ENCODE measurements around the gene CDH26.
"Not testable (repeated sequence)": the region's sequence is repeated elsewhere in the genome, so short reads cannot be mapped to it uniquely, and the experiment has no call there.

The CDH26 gene

GRCh38 chr20:60013296-60014139 lies 55.3 kb downstream of the CDH26 start:
- DNase-seq (ENCODE audit: low read depth in 2 of 2): no peak

GRCh38 chr20:60016406-60016805 lies 58.2 kb downstream of the CDH26 start:
- DNase-seq (ENCODE audit: low read depth in 2 of 2): no peak

- DNase-seq (ENCODE audit: low read depth in 2 of 2): no peak
Measured at GRCh38 chr20:60020251-60020650, 62.0 kb downstream of the CDH26 start.

- DNase-seq (ENCODE audit: low read depth in 2 of 2): no peak
Measured at GRCh38 chr20:60021104-60021503, 62.9 kb downstream of the CDH26 start.

- DNase-seq (ENCODE audit: low read depth in 2 of 2): no peak
Measured at GRCh38 chr20:60022849-60023248, 64.6 kb downstream of the CDH26 start.

GRCh38 chr20:60024245-60024644 lies 66.0 kb downstream of the CDH26 start:
- no peak for DNase-seq (ENCODE audit: low read depth in 2 of 2)

- no peak for DNase-seq (ENCODE audit: low read depth in 2 of 2)
Measured at GRCh38 chr20:60024801-60025200, 66.6 kb downstream of the CDH26 start.

GRCh38 chr20:60026010-60026409 lies 67.8 kb downstream of the CDH26 start:
- DNase-seq (ENCODE audit: low read depth in 2 of 2): no peak

GRCh38 chr20:60030471-60030870 lies 72.2 kb downstream of the CDH26 start:
- DNase-seq (ENCODE audit: low read depth in 2 of 2): no peak

- no peak for DNase-seq (ENCODE audit: low read depth in 2 of 2)
Measured at GRCh38 chr20:60031107-60031506, 72.9 kb downstream of the CDH26 start.

GRCh38 chr20:60034231-60035110 lies 76.2 kb downstream of the CDH26 start:
- DNase-seq (ENCODE audit: low read depth in 2 of 2): no peak

- DNase-seq (ENCODE audit: low read depth in 2 of 2): no peak
Measured at GRCh38 chr20:60035486-60035885, 77.3 kb downstream of the CDH26 start.

- DNase-seq (ENCODE audit: low read depth in 2 of 2): no peak
Measured at GRCh38 chr20:60036346-60036745, 78.1 kb downstream of the CDH26 start.

GRCh38 chr20:60036746-60037499 lies 78.7 kb downstream of the CDH26 start:
- no peak for DNase-seq (ENCODE audit: low read depth in 2 of 2)

GRCh38 chr20:60038400-60039008 lies 80.3 kb downstream of the CDH26 start:
- no peak for DNase-seq (ENCODE audit: low read depth in 2 of 2)

- no peak for DNase-seq (ENCODE audit: low read depth in 2 of 2)
Measured at GRCh38 chr20:60039526-60039925, 81.3 kb downstream of the CDH26 start.

- no peak for DNase-seq (ENCODE audit: low read depth in 2 of 2)
Measured at GRCh38 chr20:60040471-60041162, 82.4 kb downstream of the CDH26 start.

GRCh38 chr20:60041436-60042165 lies 83.4 kb downstream of the CDH26 start:
- not testable (repeated sequence) for DNase-seq (ENCODE audit: low read depth in 2 of 2)

GRCh38 chr20:60043435-60043834 lies 85.2 kb downstream of the CDH26 start:
- no peak for DNase-seq (ENCODE audit: low read depth in 2 of 2)

- DNase-seq (ENCODE audit: low read depth in 2 of 2): no peak
Measured at GRCh38 chr20:60046011-60046413, 87.8 kb downstream of the CDH26 start.
